ENCODE measurements around the gene FOLR1.

FOLR1 gene

DNA sequence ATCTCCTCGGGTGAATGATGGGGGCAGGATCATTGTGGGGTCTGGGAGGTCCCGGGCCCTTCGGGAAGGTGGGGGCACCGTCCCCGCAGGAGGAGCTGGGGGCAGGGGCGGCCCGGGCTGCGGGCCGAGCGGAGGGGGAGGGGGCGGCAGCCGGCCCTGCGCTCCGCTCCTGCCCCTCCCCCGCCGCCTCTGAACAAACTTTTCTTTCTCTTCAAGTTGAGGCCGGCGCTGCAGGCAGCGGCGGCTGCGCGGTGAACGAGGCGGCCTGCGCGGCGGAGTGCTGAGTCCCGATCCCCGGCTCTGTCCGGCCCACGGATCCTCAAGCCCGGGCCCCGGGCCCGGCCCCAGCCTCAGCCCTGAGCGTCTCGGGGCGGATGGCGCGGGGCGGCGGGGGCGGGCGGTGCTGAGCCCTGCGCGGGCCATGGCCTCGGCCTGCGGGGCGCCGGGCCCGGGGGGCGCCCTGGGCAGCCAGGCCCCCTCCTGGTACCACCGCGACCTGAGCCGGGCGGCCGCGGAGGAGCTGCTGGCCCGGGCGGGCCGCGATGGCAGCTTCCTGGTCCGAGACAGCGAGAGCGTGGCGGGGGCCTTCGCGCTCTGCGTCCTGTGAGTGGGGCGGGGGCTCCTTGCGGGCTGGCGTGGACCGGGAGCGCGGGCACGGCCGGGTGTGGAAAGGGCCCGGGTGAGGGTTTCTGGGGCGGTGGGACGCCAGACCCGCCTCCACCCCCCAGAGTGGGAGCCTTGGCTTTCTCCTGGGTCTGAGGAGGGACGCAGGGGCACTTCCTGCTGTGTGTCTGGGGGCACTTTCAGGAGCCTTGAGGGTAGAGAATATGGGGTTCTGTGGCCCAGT lies 32.8 kb downstream of the FOLR1 start, which contains the start of gene INPPL1:
Gene INPPL1, plus strand, starts transcription at position 204 of the 847 bp plus-strand sequence. Its CDS starts 218 bp downstream, at position 422.
- DNase-seq: no peak

DNA sequence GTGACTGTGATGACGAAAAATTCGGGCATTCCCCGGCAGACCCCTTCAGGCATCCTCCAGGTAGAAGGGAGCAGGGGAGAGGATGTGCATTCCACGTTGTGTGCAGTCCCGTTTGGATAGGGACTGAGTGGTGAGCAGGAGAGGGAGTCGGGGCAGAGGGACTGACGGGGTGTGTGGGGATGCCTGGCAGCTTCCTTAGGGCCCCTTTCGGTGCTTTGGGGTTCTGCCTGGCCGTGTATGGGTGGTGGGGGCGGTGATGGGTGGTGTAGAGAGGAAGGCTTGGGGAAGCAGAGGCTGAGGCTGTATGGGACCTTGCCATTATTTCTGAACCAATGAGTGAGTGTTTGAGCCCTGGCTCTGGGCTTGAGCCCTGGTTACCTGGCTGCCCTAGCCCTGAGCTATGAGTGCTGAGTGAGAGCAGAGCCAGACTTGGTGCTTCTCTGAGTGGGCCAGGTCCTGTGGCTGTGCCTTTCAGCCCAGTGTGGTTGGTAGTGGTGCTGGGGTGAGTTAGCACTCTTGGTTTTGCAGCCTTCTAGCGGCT lies 33.5 kb downstream of the FOLR1 start:
- DNase-seq: no peak

DNA sequence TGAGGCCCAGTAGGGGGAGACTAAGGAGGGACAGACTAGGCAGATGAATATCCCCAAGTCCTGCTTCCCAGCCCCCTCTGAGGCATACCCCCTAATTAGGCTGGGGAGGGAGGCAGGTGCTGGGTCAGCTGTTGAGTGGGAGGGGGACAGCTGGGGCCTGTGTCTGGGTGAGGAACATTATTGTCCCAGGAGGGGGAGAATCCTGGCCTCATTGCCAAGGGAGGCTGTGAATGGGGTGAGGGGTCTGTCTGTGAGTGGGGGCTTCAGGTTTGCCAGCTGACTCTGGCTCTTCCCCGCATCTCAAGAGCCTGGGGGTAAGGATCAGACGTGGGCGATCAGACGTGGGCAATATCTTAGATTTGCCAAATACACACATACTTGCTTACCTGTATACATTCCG lies 34.8 kb downstream of the FOLR1 start:
- no peak for DNase-seq

DNA sequence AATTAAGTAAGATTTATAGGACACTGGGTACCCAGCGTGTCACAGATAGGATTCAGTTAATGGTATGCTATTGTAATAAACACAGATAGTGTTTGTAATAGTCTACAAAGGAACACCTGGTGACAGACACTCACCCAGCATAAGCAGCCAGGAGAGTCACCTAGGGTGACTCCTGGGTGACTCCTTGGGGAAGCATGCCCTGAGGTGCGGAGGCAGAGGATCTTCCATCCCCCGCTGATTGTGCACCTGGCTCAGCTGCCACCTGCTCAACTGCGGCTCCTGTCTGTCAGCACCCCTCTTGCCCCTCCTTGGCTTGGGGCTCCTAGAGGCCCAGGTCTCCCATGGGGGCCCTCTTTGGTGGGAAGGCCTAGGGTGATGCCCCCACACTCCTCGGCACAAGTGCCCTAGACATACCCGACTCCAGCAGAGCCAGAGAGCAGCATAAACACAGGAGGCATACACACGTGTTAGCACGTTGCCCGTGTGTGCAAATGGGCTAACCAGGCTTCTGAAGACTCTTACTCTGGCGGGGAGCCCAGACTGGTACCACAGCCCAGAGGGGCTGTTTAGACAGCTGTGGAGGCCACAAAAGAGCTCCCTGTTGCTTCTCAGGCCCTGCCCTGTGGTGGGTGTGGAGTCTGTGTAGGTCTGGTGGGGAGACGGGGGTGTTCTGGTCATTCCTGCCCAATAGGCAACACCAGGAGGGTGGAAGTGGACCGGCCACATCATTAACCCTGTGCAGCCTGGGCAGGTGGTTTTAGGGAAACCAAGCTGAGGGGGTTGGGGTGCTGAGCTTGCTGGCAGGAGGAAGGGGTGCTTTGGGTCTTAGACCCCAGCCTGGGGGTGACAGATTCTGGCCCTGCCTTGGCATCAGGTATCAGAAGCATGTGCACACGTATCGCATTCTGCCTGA lies 35.6 kb downstream of the FOLR1 start:
- DNase-seq: peak; percentile 96

DNA sequence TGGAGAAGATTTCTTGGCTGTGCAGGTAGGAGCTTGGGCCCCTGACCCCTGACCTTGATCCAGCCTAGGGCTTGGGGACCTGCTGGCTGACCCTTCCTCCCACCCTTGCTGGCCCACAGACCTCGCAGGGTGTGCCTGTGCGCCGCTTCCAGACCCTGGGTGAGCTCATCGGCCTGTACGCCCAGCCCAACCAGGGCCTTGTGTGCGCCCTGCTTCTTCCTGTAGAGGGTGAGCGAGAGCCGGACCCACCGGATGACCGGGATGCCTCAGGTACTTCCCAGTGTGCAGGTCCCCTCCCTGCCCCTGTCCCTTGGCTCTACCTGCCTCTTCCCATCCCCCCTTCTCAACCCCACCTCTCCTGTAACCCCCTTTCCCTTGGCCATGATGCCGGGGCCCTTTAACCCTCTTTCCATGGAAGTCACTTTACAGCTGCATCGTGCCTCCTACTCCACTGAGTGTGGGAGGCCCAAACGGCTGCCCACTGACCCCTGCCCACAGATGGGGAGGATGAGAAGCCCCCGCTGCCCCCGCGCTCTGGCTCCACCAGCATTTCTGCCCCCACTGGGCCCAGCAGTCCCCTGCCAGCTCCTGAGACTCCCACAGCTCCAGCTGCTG lies 36.4 kb downstream of the FOLR1 start:
- no peak for DNase-seq

DNA sequence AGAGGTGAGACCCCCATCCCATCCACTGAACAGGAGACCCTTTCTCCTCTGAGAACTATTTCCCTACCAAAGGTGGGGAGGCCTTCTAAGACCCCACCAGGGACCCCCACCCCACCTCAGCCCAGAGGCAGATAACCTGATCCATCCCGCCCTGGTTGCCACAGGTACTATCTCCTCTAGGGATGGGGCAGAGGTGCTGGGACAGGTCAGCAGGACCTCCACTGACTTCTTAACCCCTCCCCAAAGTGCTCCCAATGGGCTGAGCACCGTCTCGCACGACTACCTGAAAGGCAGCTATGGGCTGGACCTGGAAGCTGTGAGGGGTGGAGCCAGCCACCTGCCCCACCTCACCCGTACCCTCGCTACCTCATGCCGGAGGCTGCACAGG lies 36.9 kb downstream of the FOLR1 start:
- DNase-seq: no peak

DNA sequence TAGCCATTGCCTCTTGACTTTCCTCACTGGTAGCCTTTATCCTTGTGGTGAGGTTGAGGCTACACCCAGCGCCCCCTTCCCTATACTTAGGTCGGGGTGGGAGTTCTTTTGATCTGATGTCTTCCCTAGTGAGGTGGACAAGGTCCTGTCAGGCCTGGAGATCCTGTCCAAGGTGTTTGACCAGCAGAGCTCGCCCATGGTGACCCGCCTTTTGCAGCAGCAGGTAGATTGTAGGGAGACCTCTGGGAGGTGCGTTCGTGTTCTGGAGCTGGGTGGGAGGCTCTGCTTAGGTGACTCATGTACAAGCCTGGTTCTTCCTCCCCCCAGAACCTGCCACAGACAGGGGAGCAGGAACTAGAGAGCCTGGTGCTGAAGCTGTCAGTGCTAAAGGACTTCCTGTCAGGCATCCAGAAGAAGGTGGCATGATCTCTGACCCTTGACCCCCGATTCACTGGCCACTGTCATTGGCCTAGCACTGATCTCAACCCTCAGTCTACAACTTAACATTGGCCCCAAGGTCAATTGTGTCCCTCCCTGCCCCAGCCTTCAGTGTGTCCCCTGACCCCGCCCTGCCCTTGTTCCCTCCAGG lies 37.5 kb downstream of the FOLR1 start:
- no peak for DNase-seq

DNA sequence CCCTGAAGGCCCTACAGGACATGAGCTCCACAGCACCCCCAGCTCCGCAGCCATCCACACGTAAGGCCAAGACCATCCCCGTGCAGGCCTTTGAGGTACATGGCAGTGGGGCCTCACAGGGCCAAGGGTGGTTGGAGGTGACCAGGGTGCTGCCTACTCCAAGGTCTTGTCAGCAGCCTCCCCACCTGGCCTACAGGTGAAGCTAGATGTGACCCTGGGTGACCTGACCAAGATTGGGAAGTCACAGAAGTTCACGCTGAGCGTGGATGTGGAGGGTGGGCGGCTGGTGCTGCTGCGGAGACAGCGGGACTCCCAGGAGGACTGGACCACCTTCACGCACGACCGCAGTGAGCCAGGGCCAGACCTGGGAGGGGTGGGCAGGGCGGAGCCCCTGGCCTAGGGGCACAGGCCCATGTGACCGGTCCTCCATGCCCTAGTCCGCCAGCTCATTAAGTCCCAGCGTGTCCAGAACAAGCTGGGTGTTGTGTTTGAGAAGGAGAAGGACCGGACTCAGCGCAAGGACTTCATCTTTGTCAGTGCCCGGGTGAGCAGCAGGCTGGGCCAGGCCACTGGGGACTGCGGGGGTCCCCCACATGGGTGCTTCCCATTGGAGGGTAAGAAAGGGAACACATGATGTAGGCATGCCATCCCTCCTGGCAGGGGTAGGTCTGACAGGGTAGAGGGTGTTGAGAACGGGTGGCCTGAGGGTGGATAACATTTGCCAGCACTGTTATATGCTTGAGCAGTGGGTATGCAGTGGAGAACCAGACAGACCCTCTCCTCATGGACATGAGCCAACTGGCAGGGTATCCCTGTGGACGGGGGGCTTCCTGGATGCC lies 38.2 kb downstream of the FOLR1 start:
- no peak for DNase-seq

DNA sequence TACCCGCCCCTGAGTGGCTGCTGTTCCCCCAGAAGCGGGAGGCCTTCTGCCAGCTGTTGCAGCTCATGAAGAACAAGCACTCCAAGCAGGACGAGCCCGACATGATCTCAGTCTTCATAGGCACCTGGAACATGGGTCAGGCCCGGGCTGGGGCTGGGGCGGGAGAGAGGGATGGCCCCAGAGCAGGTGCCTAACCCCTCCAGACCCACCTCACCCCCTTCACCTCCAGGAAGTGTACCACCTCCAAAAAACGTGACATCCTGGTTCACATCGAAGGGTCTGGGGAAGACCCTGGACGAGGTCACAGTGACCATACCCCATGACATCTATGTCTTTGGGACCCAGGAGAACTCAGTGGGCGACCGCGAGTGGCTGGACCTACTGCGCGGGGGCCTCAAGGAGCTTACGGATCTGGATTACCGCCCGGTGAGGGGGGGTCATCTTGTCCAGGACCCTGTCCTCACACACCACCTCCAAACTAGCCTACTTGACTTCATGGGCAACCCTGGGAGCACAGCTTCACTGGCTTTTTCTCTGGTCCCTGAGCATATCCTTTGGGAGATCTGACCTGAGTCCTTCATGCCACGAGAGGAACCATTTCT lies 38.9 kb downstream of the FOLR1 start:
- DNase-seq: no peak

DNA sequence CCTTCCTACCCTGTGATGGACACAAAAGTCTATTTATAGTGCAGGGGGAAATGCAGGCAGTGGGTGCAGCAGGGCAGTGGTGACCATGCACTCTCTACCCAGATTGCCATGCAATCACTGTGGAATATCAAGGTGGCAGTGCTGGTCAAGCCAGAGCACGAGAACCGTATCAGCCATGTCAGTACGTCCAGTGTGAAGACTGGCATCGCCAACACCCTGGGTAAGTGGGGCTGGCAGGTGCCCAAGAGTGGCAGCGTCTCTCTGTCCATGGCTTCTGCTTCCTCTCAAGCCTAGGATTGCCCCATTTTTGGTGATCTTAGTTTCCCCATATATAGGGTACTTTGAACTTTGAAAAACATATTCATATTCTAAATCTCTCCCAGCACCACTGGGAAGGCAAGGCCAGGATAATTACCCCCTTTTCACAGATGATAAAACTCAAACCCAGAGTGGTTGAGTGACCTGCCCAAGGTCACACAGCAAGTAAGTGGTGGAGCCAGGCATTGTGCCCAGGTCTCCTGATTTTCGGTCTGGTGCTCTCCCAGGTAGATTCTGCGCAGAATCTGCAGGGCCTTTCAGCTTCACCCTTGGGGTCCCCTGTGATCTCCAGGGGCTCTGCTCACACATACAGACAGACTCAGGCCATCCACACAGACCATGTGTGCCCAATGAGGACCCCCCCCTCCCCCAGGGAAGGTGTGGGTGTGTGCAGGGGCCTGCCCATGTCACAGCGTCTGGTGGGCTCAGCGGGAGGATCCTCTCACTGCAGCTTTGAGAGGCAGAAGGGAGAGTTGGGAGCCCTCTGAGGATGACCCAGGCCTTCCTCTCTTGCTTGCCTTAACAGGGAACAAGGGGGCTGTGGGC lies 39.7 kb downstream of the FOLR1 start:
- DNase-seq: no peak

DNA sequence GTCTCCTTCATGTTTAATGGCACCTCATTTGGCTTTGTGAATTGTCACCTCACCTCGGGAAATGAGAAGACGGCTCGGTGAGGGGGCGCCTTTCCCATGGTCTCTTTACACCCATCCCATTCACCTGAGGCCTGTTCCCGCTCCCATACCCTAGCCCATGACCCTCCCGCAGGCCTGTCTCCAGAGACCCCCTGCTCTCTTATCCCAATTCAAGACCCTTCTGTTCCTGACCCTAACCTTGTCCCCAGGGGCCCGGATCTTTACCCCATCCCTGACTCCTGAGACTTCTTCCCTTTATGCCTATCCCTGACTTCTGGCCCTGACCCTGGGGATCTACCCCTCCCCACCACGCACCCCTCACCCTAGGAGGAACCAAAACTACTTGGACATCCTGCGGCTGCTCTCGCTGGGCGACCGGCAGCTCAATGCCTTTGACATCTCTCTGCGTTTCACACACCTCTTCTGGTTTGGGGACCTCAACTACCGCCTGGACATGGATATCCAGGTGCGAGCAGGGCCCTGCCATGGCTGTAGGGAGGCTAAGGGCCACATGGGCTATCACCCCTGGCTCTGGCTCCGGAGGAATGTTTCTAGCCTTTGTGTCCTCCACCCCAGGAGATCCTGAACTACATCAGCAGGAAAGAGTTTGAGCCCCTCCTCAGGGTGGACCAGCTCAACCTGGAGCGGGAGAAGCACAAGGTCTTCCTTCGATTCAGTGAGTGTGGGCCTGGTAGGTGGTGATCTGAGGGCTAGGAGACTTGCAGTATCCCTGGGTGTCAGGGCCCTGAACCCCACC lies 40.5 kb downstream of the FOLR1 start:
- DNase-seq: no peak

DNA sequence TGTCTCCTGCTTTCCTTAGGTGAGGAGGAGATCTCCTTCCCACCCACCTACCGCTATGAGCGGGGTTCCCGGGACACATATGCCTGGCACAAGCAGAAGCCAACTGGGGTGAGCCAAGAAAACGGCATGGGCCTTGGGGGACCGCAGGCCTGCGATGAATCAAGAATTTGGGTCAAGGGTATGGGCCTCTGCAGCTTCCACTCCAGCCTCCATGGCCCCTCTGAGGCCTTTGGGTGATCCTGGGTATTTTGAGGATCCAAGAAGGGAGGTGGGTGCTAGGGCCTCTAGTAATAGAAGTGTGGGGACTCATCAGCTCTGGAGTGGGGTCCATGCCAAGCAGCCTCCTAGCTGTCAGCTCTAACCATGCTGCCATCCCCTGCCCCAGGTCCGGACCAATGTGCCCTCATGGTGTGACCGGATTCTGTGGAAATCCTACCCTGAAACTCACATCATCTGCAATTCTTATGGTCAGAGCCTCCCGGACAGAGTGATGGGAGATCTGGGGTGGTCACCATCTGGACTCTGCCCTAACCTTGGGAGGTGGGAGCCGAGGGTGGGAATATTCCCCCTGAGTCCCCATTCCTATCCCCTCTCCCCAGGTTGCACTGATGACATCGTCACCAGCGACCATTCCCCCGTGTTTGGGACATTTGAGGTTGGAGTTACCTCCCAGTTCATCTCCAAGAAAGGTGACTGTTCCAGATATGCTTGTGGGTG lies 41.3 kb downstream of the FOLR1 start:
- no peak for DNase-seq

DNA sequence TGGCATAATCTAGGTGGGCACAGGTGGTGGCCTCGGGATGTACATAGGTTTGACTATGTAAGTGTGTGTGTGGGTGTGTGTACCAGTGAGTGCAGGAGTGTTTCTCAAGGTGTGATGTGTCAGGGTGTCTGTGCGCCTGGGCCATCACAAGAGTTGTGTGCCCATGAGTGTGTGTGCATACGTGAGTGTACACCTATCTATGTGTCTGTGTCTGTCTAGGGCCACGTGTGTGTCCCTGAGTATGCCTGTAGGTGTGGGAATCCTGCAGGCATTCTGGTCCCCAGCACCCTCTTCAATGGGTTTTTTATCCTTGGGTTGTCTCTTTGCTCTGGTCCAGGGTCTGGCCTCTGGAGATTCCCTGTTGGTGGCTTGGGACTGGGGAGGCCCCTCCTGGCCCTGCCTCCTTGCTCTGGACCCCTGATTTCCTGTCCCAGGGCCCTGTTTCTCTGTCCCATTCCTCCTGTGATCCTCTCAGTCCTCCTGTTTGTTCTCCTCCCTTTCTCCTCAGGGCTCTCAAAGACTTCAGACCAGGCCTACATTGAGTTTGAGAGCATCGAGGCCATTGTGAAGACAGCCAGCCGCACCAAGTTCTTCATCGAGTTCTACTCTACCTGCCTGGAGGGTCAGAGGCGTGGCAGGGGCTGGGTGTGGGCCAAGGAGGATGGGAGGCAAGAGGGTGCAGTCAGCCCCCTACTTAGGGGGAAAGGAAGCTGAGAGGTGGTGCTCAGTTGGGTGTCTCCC lies 42.0 kb downstream of the FOLR1 start:
- DNase-seq: no peak

DNA sequence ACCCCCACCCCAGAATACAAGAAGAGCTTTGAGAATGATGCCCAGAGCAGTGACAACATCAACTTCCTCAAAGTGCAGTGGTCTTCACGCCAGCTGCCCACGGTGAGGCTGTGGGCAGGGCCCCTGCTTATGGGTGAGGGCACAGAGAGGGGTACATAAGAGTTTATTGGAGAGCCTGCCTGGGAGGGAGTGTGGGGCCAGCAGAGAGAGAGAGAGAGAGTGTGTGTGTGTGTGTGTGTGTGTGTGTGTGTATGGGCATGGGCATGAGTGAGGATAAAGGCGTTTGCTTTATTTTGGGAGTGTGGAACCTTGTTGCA lies 42.5 kb downstream of the FOLR1 start:
- DNase-seq: no peak

DNA sequence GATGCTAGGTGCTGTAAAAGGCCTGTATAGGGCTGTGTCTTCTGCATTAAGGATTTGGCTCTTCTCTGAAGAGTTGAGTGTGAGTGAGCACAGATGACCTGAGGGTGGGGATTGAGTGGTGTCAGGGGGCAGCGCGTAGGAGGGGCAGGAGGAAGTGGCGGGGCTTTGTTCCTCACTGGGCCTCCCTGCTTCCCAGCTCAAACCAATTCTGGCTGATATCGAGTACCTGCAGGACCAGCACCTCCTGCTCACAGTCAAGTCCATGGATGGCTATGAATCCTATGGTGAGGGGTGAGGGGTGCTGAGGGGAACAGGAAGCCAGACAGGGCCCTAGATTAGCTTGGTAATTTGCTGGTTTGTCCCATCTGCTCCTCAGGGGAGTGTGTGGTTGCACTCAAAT lies 43.0 kb downstream of the FOLR1 start:
- DNase-seq: no peak

DNA sequence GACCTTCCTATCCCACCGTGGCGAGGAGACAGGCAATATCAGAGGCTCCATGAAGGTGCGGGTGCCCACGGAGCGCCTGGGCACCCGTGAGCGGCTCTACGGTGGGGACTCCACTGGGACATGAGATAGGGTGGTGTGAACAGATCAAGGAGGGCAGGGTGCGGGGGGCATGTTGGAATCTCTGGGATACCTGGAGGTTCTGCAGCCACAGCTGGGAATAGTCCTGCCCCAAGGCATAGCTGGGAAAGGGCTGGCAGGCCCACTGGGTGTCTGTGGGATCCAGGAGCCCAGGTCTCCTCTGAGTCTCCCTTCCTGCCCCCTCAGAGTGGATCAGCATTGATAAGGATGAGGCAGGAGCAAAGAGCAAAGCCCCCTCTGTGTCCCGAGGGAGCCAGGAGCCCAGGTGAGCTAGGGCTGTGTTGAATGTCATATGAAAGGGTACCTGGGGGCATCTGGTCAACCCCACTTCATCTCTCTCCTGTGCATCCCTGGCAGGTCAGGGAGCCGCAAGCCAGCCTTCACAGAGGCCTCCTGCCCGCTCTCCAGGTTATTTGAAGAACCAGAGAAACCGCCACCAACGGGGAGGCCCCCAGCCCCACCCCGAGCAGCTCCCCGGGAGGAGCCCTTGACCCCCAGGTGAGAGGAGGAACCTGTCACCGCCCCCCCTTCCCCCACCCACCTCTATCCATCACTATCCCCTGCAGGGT lies 43.6 kb downstream of the FOLR1 start:
- no peak for DNase-seq

DNA sequence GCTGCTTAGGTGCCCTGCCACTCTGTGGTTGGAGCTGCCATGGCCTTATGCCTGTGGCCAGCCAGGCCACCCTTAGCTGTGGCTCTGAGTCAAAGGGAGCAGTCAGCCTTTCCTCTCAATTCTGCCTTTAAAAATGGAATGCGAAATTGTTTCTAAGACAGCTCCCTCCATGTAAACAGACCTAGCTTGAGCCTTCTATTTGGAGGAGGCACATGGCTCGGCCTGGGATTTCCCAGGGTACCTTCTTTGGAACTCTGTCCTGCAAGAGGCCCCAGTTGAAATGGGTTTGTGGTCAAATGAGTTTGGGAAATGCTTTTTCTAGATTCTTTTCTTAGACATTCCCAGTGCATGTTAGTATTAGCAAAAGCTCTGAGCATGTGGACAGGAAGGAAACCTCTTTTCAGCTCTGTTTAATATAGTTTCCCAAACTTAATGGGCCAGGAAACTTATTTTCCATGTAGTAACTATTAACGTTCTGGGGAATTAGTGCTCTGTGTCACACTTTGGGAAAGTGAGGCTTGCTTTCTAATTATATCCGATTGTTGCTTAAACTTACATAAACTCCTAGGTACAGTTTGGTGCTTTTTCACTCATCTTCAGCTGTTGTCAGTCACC lies 44.2 kb downstream of the FOLR1 start:
- DNase-seq: no peak

All from NCI-H345 (cell line).